Metanephros (tissue), 2 donors: Measurements from ENCODE around the gene PRSS12. TPM values are rescaled to one million over a fixed set of nuclear protein-coding genes. Genes with fewer than 3 reads are reported as not detected.

Source experiments
- small RNA-seq: library from RNA; depleted of rRNA; stranded (forward); fragments of <200 nt; gene quantifications from one replicate; pipeline ENCODE3, GENCODE V24; 2014; ENCODE audit warnings: low replicate concordance
- total RNA-seq: library from RNA; depleted of rRNA; stranded (reverse); fragments of >200 nt; gene quantifications from one replicate; pipeline ENCODE4 v1.2.3, GENCODE V29; 2014

Gene PRSS12
- total RNA-seq: 10.8 TPM

GRCh38 chr4:118352843-118353533, at the start of gene PRSS12:
TSS of gene PRSS12 (minus strand) at chr4:118353003. CDS start at chr4:118352720, 283 bp downstream.

Small RNAs within 50 kb of the gene (small RNA-seq; reads per million reads assigned to genes)
- not detected for gene SNORA24
